Neural cell (in vitro differentiated cells): ENCODE results near the gene MUSTN1. TPM values are rescaled to one million over a fixed set of nuclear protein-coding genes. Genes with fewer than 3 reads are reported as not detected.

ENCODE experiments used
- H2AFZ ChIP-seq: fragments of 200-600, 300-800 bp; sonication (generic), shearing (Covaris generic); 2 replicates; pipeline ENCODE4 v1.6.0; 2014; ENCODE audit warnings: low read depth, mild to moderate bottlenecking, antibody characterized with exemption, low read length, moderate library complexity
- H3F3A ChIP-seq: fragments of 200-600 bp; shearing (Covaris generic); 2 replicates; pipeline ENCODE4 v1.6.1; 2016; ENCODE audit warnings: mild to moderate bottlenecking, moderate library complexity, mixed read lengths, antibody characterized with exemption, low read length; ENCODE audit not compliant: insufficient read depth, poor library complexity, severe bottlenecking
- H3K27ac ChIP-seq: fragments of 200-600, 300-800 bp; sonication (generic), shearing (Covaris generic); 2 replicates; pipeline ENCODE4 v1.5.1; 2014; ENCODE audit warnings: mild to moderate bottlenecking, low read length, moderate library complexity
- H3K27me3 ChIP-seq: fragments of 300-800, 200-600 bp; sonication (generic), shearing (Covaris generic); 2 replicates; pipeline ENCODE4 v1.6.0; 2014; ENCODE audit warnings: mild to moderate bottlenecking, low read depth, low read length, moderate library complexity; ENCODE audit not compliant: insufficient read depth
- H3K36me3 ChIP-seq: fragments of 300-800, 200-600 bp; sonication (generic), shearing (Covaris generic); 2 replicates; pipeline ENCODE4 v1.5.1; 2014; ENCODE audit warnings: mild to moderate bottlenecking, antibody characterized with exemption, low read length, moderate library complexity; ENCODE audit not compliant: insufficient read depth
- H3K4me2 ChIP-seq: fragments of 300-800, 200-600 bp; sonication (generic), shearing (Covaris generic); 2 replicates; pipeline ENCODE4 v1.6.0; 2014; ENCODE audit warnings: mild to moderate bottlenecking, low read length
- H3K4me3 ChIP-seq: fragments of 300-800, 200-600 bp; sonication (generic), shearing (Covaris generic); 2 replicates; pipeline ENCODE4 v1.5.1; 2014; ENCODE audit warnings: mild to moderate bottlenecking, low read length, moderate library complexity
- H3K79me2 ChIP-seq: fragments of 200-600 bp; shearing (Covaris generic); replicated peaks from 2 replicates; pipeline ENCODE4 v1.6.0; 2014; ENCODE audit warnings: mild to moderate bottlenecking, low read length, moderate library complexity; ENCODE audit not compliant: insufficient read depth
- H3K9ac ChIP-seq: fragments of 300-800, 200-600 bp; sonication (generic), shearing (Covaris generic); 2 replicates; pipeline ENCODE4 v1.6.1; 2016; ENCODE audit warnings: mild to moderate bottlenecking, low read length, mixed read lengths
- H3K9me2 ChIP-seq: fragments of 200-600 bp; shearing (Covaris generic); 2 replicates; pipeline ENCODE4 v1.6.1; 2016; ENCODE audit warnings: mild to moderate bottlenecking, low read length, mixed read lengths; ENCODE audit not compliant: insufficient read depth
- H3K9me3 ChIP-seq: fragments of 200-600, 300-800 bp; sonication (generic), shearing (Covaris generic); 2 replicates; pipeline ENCODE4 v1.6.1; 2016; ENCODE audit warnings: mild to moderate bottlenecking, mixed run types, low read length, moderate library complexity, mixed read lengths
- H4K20me1 ChIP-seq: fragments of 200-600 bp; shearing (Covaris generic); 2 replicates; pipeline ENCODE4 v1.6.1; 2016; ENCODE audit warnings: mild to moderate bottlenecking, mixed run types; ENCODE audit not compliant: insufficient read depth
- EP300 ChIP-seq: fragments of 450-650 bp; conservative IDR thresholded peaks from 2 replicates; pipeline ENCODE4 v1.6.1; 2014; ENCODE audit warnings: antibody characterized with exemption, mild to moderate bottlenecking, moderate library complexity; ENCODE audit not compliant: poor library complexity, severe bottlenecking
- EZH2 ChIP-seq: fragments of 200-600, 300-800 bp; shearing (Covaris generic), sonication (generic); IDR thresholded peaks from 2 replicates; pipeline ENCODE4 v1.6.1; 2014; ENCODE audit warnings: antibody characterized with exemption, low read length, borderline replicate concordance, mild to moderate bottlenecking; ENCODE audit not compliant: insufficient read depth, poor library complexity, severe bottlenecking
- MXI1 ChIP-seq: fragments of 450-650 bp; conservative IDR thresholded peaks from 2 replicates; pipeline ENCODE4 v1.6.1; 2014; ENCODE audit warnings: antibody characterized with exemption, mild to moderate bottlenecking; ENCODE audit not compliant: poor library complexity, severe bottlenecking
- POLR2AphosphoS5 ChIP-seq: IDR thresholded peaks from 2 replicates; pipeline ENCODE4 v1.6.1; 2012
- RAD21 ChIP-seq: fragments of 450-650 bp; conservative IDR thresholded peaks from 2 replicates; pipeline ENCODE4 v1.6.1; 2014; ENCODE audit warnings: antibody characterized with exemption, mild to moderate bottlenecking, moderate library complexity
- SMC3 ChIP-seq: fragments of 450-650 bp; conservative IDR thresholded peaks from 2 replicates; pipeline ENCODE4 v1.6.1; 2014; ENCODE audit warnings: antibody characterized with exemption, mild to moderate bottlenecking, moderate library complexity; ENCODE audit not compliant: poor library complexity
- TAF1 ChIP-seq: IDR thresholded peaks from 2 replicates; pipeline ENCODE4 v1.6.1; 2012; ENCODE audit warnings: low read depth
- polyA plus RNA-seq: library from polyadenylated mRNA; depleted of rRNA; stranded (reverse); fragments of >200 nt; gene quantifications from 2 replicates; pipeline ENCODE4 v1.2.3, GENCODE V29; 2014
- TF ChIP-seq, protein P1 (sequence below): fragments of 450-650 bp; IDR thresholded peaks from 2 replicates; pipeline ENCODE4 v1.5.1; 2014; ENCODE audit warnings: antibody characterized with exemption, mild to moderate bottlenecking, moderate library complexity; ENCODE audit not compliant: poor library complexity, severe bottlenecking
- TF ChIP-seq, protein P2 (sequence below): IDR thresholded peaks from 2 replicates; pipeline ENCODE4 v1.6.1; 2012; ENCODE audit warnings: borderline replicate concordance

MUSTN1 gene
- polyA plus RNA-seq, 1 donor from 2014 or later: not detected

DNA sequence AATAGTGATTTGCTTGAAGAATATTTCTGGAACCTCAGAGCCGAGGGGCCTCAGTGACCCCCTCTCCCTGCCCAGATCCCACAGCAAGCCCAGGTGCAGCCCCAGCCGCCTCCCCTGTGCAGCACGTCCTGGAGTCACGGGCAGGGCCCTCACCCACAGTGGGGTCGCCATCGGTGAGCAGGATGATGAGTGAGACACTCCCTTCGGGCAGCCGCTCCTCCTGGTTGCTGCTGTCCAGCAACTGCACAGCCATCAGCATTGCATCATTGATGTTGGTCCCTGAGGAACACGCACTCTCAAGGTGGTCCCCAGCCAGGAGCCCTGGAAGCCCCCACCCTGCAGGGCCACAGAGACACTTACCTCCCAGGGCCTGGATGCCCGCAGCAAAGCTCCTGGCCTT, 10.8 kb downstream of the MUSTN1 start:
- Histone ChIP-seq H3K4me2 (no peak overlapping the region), H3K79me2 (no peaks in the 10 kb centered on the region), H3K27ac (no peak overlapping the region), H3F3A (no peaks in the 10 kb centered on the region), H3K9me2 (no peaks in the 10 kb centered on the region), H3K9ac (no peak overlapping the region), H3K9me3 (no peaks in the 10 kb centered on the region), H2AFZ (no peak overlapping the region), H4K20me1 (no peaks in the 10 kb centered on the region), H3K4me3 (no peak overlapping the region), H3K36me3 (no peaks in the 10 kb centered on the region), H3K27me3 (no peaks in the 10 kb centered on the region)
- TF ChIP-seq SMC3: no peak
- TF ChIP-seq, protein P1, sequence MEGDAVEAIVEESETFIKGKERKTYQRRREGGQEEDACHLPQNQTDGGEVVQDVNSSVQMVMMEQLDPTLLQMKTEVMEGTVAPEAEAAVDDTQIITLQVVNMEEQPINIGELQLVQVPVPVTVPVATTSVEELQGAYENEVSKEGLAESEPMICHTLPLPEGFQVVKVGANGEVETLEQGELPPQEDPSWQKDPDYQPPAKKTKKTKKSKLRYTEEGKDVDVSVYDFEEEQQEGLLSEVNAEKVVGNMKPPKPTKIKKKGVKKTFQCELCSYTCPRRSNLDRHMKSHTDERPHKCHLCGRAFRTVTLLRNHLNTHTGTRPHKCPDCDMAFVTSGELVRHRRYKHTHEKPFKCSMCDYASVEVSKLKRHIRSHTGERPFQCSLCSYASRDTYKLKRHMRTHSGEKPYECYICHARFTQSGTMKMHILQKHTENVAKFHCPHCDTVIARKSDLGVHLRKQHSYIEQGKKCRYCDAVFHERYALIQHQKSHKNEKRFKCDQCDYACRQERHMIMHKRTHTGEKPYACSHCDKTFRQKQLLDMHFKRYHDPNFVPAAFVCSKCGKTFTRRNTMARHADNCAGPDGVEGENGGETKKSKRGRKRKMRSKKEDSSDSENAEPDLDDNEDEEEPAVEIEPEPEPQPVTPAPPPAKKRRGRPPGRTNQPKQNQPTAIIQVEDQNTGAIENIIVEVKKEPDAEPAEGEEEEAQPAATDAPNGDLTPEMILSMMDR: no peak
- no peak for TF ChIP-seq POLR2AphosphoS5
- no peak for TF ChIP-seq RAD21
- TF ChIP-seq EZH2: no peak
- TF ChIP-seq TAF1: no peak
- no peak for TF ChIP-seq MXI1
- TF ChIP-seq EP300: no peak
- TF ChIP-seq, protein P2, sequence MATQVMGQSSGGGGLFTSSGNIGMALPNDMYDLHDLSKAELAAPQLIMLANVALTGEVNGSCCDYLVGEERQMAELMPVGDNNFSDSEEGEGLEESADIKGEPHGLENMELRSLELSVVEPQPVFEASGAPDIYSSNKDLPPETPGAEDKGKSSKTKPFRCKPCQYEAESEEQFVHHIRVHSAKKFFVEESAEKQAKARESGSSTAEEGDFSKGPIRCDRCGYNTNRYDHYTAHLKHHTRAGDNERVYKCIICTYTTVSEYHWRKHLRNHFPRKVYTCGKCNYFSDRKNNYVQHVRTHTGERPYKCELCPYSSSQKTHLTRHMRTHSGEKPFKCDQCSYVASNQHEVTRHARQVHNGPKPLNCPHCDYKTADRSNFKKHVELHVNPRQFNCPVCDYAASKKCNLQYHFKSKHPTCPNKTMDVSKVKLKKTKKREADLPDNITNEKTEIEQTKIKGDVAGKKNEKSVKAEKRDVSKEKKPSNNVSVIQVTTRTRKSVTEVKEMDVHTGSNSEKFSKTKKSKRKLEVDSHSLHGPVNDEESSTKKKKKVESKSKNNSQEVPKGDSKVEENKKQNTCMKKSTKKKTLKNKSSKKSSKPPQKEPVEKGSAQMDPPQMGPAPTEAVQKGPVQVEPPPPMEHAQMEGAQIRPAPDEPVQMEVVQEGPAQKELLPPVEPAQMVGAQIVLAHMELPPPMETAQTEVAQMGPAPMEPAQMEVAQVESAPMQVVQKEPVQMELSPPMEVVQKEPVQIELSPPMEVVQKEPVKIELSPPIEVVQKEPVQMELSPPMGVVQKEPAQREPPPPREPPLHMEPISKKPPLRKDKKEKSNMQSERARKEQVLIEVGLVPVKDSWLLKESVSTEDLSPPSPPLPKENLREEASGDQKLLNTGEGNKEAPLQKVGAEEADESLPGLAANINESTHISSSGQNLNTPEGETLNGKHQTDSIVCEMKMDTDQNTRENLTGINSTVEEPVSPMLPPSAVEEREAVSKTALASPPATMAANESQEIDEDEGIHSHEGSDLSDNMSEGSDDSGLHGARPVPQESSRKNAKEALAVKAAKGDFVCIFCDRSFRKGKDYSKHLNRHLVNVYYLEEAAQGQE: no peak

DNA sequence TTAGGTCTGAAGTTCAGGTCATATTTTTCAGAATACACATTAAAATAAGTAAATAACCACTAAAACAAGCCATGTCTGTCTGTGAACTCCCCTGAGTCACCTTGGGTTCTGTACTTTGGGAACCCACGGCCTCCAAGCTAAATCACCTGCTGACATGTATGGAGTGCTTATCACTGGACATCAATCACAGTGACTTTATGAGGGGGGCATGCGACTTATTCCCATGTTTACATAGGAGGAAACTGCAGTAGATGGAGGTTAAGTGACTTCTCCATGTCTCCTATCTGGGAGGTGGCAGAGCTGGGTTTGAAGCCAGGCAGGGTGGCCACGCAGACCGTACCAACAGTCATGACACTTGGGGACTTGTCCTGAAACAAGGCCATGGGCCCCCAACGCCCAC, 12.5 kb downstream of the MUSTN1 start:
- Histone ChIP-seq H3F3A (no peaks in the 10 kb centered on the region), H3K79me2 (no peaks in the 10 kb centered on the region), H3K9me3 (no peaks in the 10 kb centered on the region), H3K27me3 (no peaks in the 10 kb centered on the region), H3K36me3 (no peaks in the 10 kb centered on the region), H4K20me1 (no peaks in the 10 kb centered on the region), H3K9ac (no peak overlapping the region), H3K4me2 (no peak overlapping the region), H3K4me3 (no peak overlapping the region), H3K9me2 (no peaks in the 10 kb centered on the region), H2AFZ (no peak overlapping the region), H3K27ac (no peak overlapping the region)
- TF ChIP-seq SMC3: no peak
- TF ChIP-seq, protein P1: no peak
- TF ChIP-seq RAD21: no peak
- TF ChIP-seq MXI1: no peak
- TF ChIP-seq EZH2: no peak
- TF ChIP-seq TAF1: no peak
- no peak for TF ChIP-seq POLR2AphosphoS5
